Regular cardiac myocyte (primary cell): ENCODE data around the gene NPAS4. TPM values are rescaled to one million over a fixed set of nuclear protein-coding genes. Genes with fewer than 3 reads are reported as not detected.

ENCODE experiments used
- total RNA-seq: library from RNA; depleted of rRNA; stranded (reverse); fragments of >200 nt; gene quantifications from 2 replicates; pipeline ENCODE4 v1.2.3, GENCODE V29; 2014

Gene NPAS4
- not detected in 2 replicates for total RNA-seq

DNA sequence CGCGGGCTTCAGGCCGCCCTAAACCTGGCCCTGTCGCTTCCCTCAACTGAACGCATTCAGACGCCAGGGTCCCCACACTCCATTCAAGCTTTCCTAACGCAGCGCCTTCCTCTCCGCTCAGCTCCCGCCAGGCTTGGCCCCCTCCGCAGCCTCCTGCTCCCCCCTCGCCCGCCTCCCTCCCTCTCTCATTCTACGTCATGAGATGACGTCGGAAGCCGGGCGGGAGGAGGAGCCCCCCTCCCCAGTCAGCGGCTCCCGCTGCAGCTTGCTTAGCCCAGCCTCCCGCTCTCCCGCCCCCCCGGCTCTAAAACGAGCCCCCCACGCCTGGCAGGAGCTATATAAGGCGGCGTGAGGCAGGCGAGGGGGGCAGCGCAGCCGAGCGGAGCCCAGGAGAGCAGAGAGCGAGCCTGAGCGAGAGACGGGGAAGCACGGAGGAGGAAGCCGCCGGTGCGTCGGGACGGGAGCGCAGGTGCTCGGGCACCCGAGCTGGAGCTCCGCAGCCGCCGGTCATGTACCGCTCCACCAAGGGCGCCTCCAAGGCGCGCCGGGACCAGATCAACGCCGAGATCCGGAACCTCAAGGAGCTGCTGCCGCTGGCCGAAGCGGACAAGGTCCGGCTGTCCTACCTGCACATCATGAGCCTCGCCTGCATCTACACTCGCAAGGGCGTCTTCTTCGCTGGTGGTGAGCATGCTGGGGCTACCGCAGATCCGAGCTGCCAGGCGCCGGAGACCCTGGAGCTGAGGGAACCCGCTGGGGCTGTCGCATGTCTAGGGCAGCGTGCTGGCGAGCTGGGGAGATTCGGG lies at the start of gene NPAS4:
NPAS4 (plus strand) TSS at position 365 of the 806 bp plus-strand sequence; CDS start at position 510, 145 bp downstream.

DNA sequence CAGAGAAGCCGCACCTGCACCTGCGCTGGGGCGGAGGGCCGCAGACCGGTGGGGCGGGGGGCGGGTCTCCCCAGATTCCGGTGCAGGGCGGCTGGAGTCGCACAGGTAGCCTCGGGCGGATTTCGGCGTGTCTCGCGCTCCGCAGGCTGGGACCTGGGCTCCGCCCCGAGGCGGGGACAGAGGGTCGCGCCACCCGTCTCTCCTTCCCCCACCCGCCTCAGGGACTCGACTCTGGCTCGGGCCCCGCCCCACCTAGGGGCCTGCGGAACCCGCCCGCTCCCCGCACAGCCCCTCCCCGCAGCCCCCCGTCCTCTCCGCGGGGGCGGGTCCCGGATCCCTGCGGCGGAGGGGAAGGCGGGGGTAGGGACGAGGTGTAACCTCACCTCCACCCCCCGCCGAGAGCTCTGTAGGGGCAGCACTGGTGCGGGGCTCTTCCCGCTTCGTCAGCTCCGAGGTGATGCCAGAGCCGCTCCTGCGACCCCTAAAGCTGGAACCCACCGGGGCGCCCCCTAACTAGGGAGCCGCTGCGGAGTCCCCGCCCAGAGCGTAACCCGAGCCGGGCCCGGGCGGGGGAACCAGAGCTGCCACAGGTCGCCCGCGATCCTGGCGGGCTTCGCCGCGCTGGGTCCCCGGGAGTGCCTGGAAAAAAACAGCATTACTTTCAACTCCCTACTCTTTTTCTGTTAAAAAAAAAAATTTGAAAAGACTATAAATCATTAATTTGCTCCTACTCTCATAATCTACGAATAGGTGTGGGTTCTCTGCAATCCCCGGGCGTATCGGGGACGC lies 49.0 kb upstream of the NPAS4 start, which contains the start of gene SLC29A2:
SLC29A2 (minus strand) TSS at position 134 of the 789 bp plus-strand sequence. CDS start 169 bp downstream, outside the sequence.

DNA sequence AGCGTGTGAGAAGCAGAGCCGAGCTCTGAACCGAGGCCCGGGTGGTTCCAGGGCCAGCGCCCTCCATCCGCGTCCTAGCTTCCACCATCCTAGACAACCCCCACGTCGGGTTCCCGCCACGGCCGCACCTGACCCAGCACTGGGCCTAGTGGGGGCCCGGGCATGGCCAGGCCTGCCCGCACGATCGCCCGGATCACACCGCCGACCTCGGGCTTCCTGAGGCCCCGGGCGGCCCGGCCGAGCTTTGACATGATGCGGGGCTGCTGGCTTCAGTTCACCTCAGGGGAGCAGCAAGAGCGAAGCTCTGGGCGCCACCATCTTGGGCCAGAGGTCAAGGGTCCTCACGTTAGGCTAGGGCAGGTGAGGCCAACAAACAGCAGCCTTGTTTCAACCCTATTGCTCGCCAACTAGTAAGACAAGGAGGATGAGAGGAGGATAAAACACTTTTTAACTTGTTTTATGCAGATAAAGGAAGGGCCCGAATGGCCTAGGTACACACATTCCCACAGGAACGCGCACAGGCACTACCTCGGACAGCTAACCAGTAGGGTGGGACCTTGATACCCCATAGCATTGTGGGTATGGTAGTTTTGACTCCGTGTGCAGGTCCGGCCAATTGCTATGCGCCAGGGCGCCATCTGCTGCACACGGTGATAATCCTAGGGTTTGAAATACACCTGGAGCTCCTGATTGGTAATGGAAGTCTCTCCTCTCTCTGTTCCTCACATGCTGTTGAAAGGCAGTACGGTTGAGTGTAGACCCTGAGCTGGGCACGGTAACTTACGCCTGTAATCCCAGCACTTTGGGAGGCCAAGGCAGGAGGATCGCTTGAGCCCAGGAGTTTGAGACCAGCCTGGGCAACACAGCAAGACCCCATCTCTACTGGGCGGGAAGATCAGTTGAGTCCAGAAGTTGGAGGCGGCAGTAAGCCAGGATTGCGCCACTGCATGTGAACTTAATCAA lies 17.9 kb downstream of the NPAS4 start, which contains the start of gene MRPL11:
MRPL11 (minus strand) TSS at position 345 of the 963 bp plus-strand sequence; CDS start at position 251, 94 bp downstream.

DNA sequence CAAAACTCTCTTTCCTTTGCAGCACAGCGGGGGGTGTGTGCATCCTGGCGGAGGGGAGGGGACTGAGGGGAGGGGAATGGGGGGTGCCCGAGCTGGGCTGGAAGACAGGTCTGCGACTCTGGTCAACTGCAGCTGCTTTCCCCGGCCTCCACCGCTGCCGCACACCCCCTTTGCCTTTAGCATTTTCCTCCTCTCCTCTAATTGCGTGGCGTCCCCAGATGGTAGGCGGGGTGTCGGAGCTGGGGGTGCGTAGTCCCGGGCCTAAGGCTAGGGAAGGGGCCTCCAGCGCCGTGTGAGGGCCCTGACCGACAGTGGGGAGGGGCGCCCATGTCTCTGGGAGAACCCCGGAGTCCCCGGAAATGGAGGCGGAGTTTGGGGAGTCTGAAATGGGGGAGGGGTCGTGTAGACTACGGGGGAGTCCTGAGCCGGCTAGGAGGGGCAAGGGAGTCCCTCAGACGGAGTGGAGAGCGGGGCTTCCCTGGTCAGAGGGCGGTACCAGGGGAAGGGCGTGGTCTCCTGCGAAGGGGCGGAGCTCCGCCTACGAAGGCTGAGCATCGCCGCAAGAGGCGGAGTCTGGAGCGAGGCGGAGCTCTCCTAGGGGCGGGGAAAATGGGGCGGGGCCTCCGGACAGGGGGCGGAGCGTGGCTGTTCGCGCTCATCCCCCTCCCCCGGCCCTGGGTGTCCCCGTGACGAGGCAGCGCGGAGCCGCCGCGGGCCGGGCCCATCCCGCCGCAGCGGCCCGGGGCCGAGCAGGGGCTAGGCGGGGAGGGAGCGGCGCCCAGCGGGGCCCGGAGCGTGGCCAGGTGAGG lies 45.6 kb downstream of the NPAS4 start, which contains the start of gene PELI3:
PELI3 (plus strand) TSS at position 681 of the 809 bp plus-strand sequence. CDS start 1,224 bp downstream, outside the sequence.

Other genes starting within 250 kb of the NPAS4 start
- 16.9 and 24.5 TPM in 2 replicates for gene KLC2, start 163.3 kb upstream of the NPAS4 start, total RNA-seq
- 49.9 and 102 TPM in 2 replicates for gene RAB1B, start 152.4 kb upstream of the NPAS4 start, total RNA-seq
- 0.19 and 0.85 TPM in 2 replicates for gene CNIH2, start 142.9 kb upstream of the NPAS4 start, total RNA-seq
- gene YIF1A, start 131.9 kb upstream of the NPAS4 start, total RNA-seq: 180 and 267 TPM in 2 replicates
- gene TMEM151A, start 129.1 kb upstream of the NPAS4 start, total RNA-seq: under 0.01 and 0.28 TPM in 2 replicates
- 28.5 and 40.3 TPM in 2 replicates for gene CD248, start 104.0 kb upstream of the NPAS4 start, total RNA-seq
- 12.1 and 33.5 TPM in 2 replicates for gene RIN1, start 84.6 kb upstream of the NPAS4 start, total RNA-seq
- 38.9 and 83.6 TPM in 2 replicates for gene BRMS1, start 75.9 kb upstream of the NPAS4 start, total RNA-seq
- 19.0 and 60.0 TPM in 2 replicates for gene B4GAT1, start 73.4 kb upstream of the NPAS4 start, total RNA-seq
- 0.58 and 0.85 TPM in 2 replicates for gene SLC29A2, start 49.3 kb upstream of the NPAS4 start, total RNA-seq
- gene MRPL11, start 17.8 kb downstream of the NPAS4 start, total RNA-seq: 27.9 and 47.7 TPM in 2 replicates
- gene PELI3, start 45.9 kb downstream of the NPAS4 start, total RNA-seq: 6.7 and 18.6 TPM in 2 replicates
- 24.2 and 52.5 TPM in 2 replicates for gene DPP3, start 59.4 kb downstream of the NPAS4 start, total RNA-seq
- 16.3 and 33.3 TPM in 2 replicates for gene BBS1, start 89.6 kb downstream of the NPAS4 start, total RNA-seq
- 9.4 and 12.4 TPM in 2 replicates for gene ZDHHC24, start 125.0 kb downstream of the NPAS4 start, total RNA-seq
- gene ACTN3, start 125.9 kb downstream of the NPAS4 start, total RNA-seq: under 0.01 and 0.28 TPM in 2 replicates
- gene CTSF, start 147.6 kb downstream of the NPAS4 start, total RNA-seq: 11.7 and 53.0 TPM in 2 replicates
- gene CCDC87, start 172.0 kb downstream of the NPAS4 start, total RNA-seq: 0.19 and 0.28 TPM in 2 replicates
- gene CCS, start 172.2 kb downstream of the NPAS4 start, total RNA-seq: 42.4 and 43.7 TPM in 2 replicates
- gene RBM14, start 195.6 kb downstream of the NPAS4 start, total RNA-seq: 30.5 and 33.3 TPM in 2 replicates
- 62.6 and 159 TPM in 2 replicates for gene RBM4, start 217.7 kb downstream of the NPAS4 start, total RNA-seq